HT1080 (cell line): ENCODE results near the gene SNAP25. TPM values are rescaled to one million over a fixed set of nuclear protein-coding genes. Genes with fewer than 3 reads are reported as not detected.

ENCODE experiments used
- DNase-seq: peaks from one replicate; pipeline ENCODE4 v3.0.0-alpha.2; 2015; ENCODE audit warnings: low read depth
- small RNA-seq: library from RNA; depleted of rRNA; stranded (forward); fragments of <200 nt; gene quantifications from one replicate; pipeline ENCODE3, GENCODE V24; 2014
- total RNA-seq: library from RNA; depleted of rRNA; stranded (reverse); fragments of >200 nt; shearing (Covaris generic); gene quantifications from 2 replicates; pipeline ENCODE4 v1.2.3, GENCODE V29; 2014; rRNA removed

Gene SNAP25
- total RNA-seq, 1 experiment from 2014 or later, result 2.9 TPM

- DNase-seq, result no peak
Measured at GRCh38 chr20:10330071-10330470, 111.4 kb downstream of the SNAP25 start.

GRCh38 chr20:10332656-10333415, 114.2 kb downstream of the SNAP25 start:
- no peak for DNase-seq

- no peak for DNase-seq
Measured at GRCh38 chr20:10336959-10337729, 118.5 kb downstream of the SNAP25 start.

- DNase-seq, result no peak
Measured at GRCh38 chr20:10338426-10339180, 120.0 kb downstream of the SNAP25 start.

GRCh38 chr20:10339609-10340008, 121.0 kb downstream of the SNAP25 start:
- no peak for DNase-seq

- no peak for DNase-seq
Measured at GRCh38 chr20:10342152-10342551, 123.5 kb downstream of the SNAP25 start.

GRCh38 chr20:10344953-10345352, 126.3 kb downstream of the SNAP25 start:
- no peak for DNase-seq

GRCh38 chr20:10347086-10347880, 128.7 kb downstream of the SNAP25 start:
- no peak for DNase-seq

GRCh38 chr20:10349118-10349517, 130.5 kb downstream of the SNAP25 start:
- no peak for DNase-seq

- DNase-seq, result no peak
Measured at GRCh38 chr20:10350188-10350842, 131.7 kb downstream of the SNAP25 start.

- no peak for DNase-seq
Measured at GRCh38 chr20:10352934-10353824, 134.5 kb downstream of the SNAP25 start.

GRCh38 chr20:10356628-10357027, 138.0 kb downstream of the SNAP25 start:
- DNase-seq, result no peak

Small RNA genes lying within 50 kb of the gene (small RNA-seq; reads per million reads assigned to genes)
- gene HIGD1AP15, result not detected

Other genes with a start within 250 kb of the SNAP25 start
- 4.3 and 7.4 TPM in 2 replicates for gene ANKEF1, start 183.8 kb upstream of the SNAP25 start, total RNA-seq
- 8.6 and 14.8 TPM in 2 replicates for gene MKKS, start 215.4 kb downstream of the SNAP25 start, total RNA-seq
- gene SLX4IP, start 216.5 kb downstream of the SNAP25 start, total RNA-seq, result 3.7 and 3.9 TPM in 2 replicates